ENCODE measurements around the gene MBL2.

- TF ChIP-seq EZH2 (IDR thresholded peaks at IDR 0.05) (no peak), POLR2AphosphoS5 (IDR thresholded peaks at IDR 0.05; ENCODE audit: borderline replicate concordance, low read depth, low read length) (no peak), FOXP2 (optimal IDR thresholded peaks at IDR 0.05; ENCODE audit: control extremely low read depth, extremely low read length, insufficient read depth) (no peak)
These were observed 12.8 kb upstream of the MBL2 start for GRCh38 chr10:52785418-52785817.
